K562 (cell line): ENCODE results near the gene CALB2. TPM values are rescaled to one million over a fixed set of nuclear protein-coding genes. Genes with fewer than 3 reads are reported as not detected.

ENCODE experiments used
- ATF4 ChIP-seq: fragments of 450-650 bp; formaldehyde crosslinking; IDR thresholded peaks from 2 replicates; pipeline ENCODE4 v1.4.0; 2022; ENCODE audit warnings: mild to moderate bottlenecking, moderate library complexity
- CC2D1A ChIP-seq: fragments of 450-650 bp; IDR thresholded peaks from 2 replicates; pipeline ENCODE4 v1.6.1; 2017; ENCODE audit warnings: mild to moderate bottlenecking
- CEBPZ ChIP-seq: fragments of 150-350 bp; IDR thresholded peaks from 2 replicates; pipeline ENCODE4 v1.6.1; 2014; ENCODE audit warnings: low read depth, mild to moderate bottlenecking, low read length, borderline replicate concordance
- CUX1 ChIP-seq: fragments of 200-800 bp; sonication (Bioruptor generic); IDR thresholded peaks from 2 replicates; pipeline ENCODE4 v1.6.1; 2016; ENCODE audit warnings: missing genetic modification characterization, missing compliant biosample characterization
- DLX4 ChIP-seq: fragments of 250-450 bp; sonication (Bioruptor Pico); IDR thresholded peaks from 2 replicates; pipeline ENCODE4 v1.6.1; 2021; ENCODE audit warnings: mild to moderate bottlenecking
- MITF ChIP-seq: IDR thresholded peaks from 2 replicates; pipeline ENCODE4 v1.6.1; 2014; ENCODE audit warnings: antibody characterized with exemption
- NFIC ChIP-seq: fragments of 450-650 bp; IDR thresholded peaks from 2 replicates; pipeline ENCODE4 v1.6.1; 2017; ENCODE audit warnings: mild to moderate bottlenecking, inconsistent platforms
- RREB1 ChIP-seq: fragments of 250-450 bp; sonication (Bioruptor Pico); IDR thresholded peaks from 2 replicates; pipeline ENCODE4 v1.4.0; 2020
- ZFP30 ChIP-seq: fragments of 250-450 bp; sonication (Bioruptor Pico); IDR thresholded peaks from 2 replicates; pipeline ENCODE4 v1.8.0; 2022; ENCODE audit warnings: moderate library complexity, mild to moderate bottlenecking, inconsistent platforms, borderline replicate concordance
- ZSCAN32 ChIP-seq: fragments of 450-650 bp; formaldehyde crosslinking; IDR thresholded peaks from 2 replicates; pipeline ENCODE4 v1.4.0; 2020; ENCODE audit warnings: mild to moderate bottlenecking, moderate library complexity
- polyA plus RNA-seq, 8 experiments: library from polyadenylated mRNA; depleted of rRNA in 4 of 8; stranded (reverse) in 5 of 8; unstranded in 3 of 8; fragments of >200 nt; fragmentation: Nextera tagmentation in 2 of 8; fragmentation: Illumina TruSeq in 1 of 8; extraction: Ambion mirVana in 2 of 8; extraction: Trizol in 1 of 8; gene quantifications; 2 replicates each; pipeline versions ENCODE4 v1.2.1 to v1.2.3, GENCODE V29; 2011 to 2014; ENCODE audit warnings: inconsistent platforms in 1 of 8, missing spikeins in 1 of 8
- total RNA-seq, 7 experiments: library from RNA; depleted of rRNA in 6 of 7; stranded (reverse); fragments of >200 nt in 6 of 7; fragmentation: Illumina TruSeq in 2 of 7; extraction: Trizol in 2 of 7; gene quantifications; 2 replicates each; pipeline versions ENCODE4 v1.2.1 to v1.2.3, GENCODE V29; 2011 to 2021; ENCODE audit warnings: low replicate concordance in 1 of 7

The CALB2 gene
- total and polyA plus RNA-seq, 9 of the 15 experiments (the other 6 are each of a cell fraction or from before 2014, with no cell fraction given): not detected

GRCh38 chr16:71430744-71431143 lies 72.2 kb downstream of the CALB2 start (continued):
- TF ChIP-seq CUX1 (no peak), CEBPZ (no peak), ZSCAN32 (CRISPR knock-in tag) (no peak), ZFP30 (CRISPR knock-in tag) (no peak), DLX4 (CRISPR knock-in tag) (no peak), ATF4 (peak; percentile 47; the same call in 1 of the 2 replicates), MITF (no peak), RREB1 (CRISPR knock-in tag) (no peak), CC2D1A (peak; percentile 88), NFIC (peak; percentile 83)
